HCT116 (cell line): ENCODE measurements around the gene TGFBI.

Source experiments
- ATF3 ChIP-seq: IDR thresholded peaks from 2 replicates; pipeline ENCODE4 v1.6.1; 2012
- CEBPB ChIP-seq: IDR thresholded peaks from 2 replicates; pipeline ENCODE4 v1.6.1; 2012; ENCODE audit warnings: low read depth
- CTCF ChIP-seq, 3 experiments: fragments of 200-600 bp in 1 of 3; sonication (generic) in 1 of 3; IDR thresholded peaks in 2 of 3; conservative IDR thresholded peaks in 1 of 3; 2 replicates each; pipeline ENCODE4 v1.5.1; 2012 to 2017; ENCODE audit warnings: low read depth in 2 of 3, low read length in 2 of 3, antibody characterized with exemption in 1 of 3, borderline replicate concordance in 1 of 3, control low read depth in 1 of 3, mild to moderate bottlenecking in 1 of 3, mixed read lengths in 1 of 3, mixed run types in 1 of 3, moderate library complexity in 1 of 3; ENCODE audit not compliant: insufficient read depth in 1 of 3
- ELF1 ChIP-seq: IDR thresholded peaks from 2 replicates; pipeline ENCODE4 v1.6.1; 2012; ENCODE audit warnings: low read depth, borderline replicate concordance
- JUND ChIP-seq: IDR thresholded peaks from 2 replicates; pipeline ENCODE4 v1.6.1; 2012
- POLR2A ChIP-seq: IDR thresholded peaks from 2 replicates; pipeline ENCODE4 v1.7.0; 2011; ENCODE audit warnings: borderline replicate concordance; ENCODE audit not compliant: insufficient read depth, insufficient read length; ENCODE audit errors: extremely low read depth
- RAD21 ChIP-seq: IDR thresholded peaks from 2 replicates; pipeline ENCODE4 v1.6.1; 2012; ENCODE audit warnings: low read depth, mild to moderate bottlenecking
- REST ChIP-seq: IDR thresholded peaks from 2 replicates; pipeline ENCODE4 v1.6.1; 2012; ENCODE audit warnings: low read depth
- TCF7L2 ChIP-seq: IDR thresholded peaks from 2 replicates; pipeline ENCODE4 v1.7.0; 2011; ENCODE audit warnings: borderline replicate concordance, inconsistent platforms; ENCODE audit not compliant: insufficient read depth, insufficient read length; ENCODE audit errors: extremely low read depth
- YY1 ChIP-seq: IDR thresholded peaks from 2 replicates; pipeline ENCODE4 v1.6.1; 2011; ENCODE audit warnings: low read length, low read depth, moderate library complexity, mild to moderate bottlenecking; ENCODE audit not compliant: insufficient replicate concordance; ENCODE audit errors: extremely low read depth
- ZFX ChIP-seq: fragments of 450-650 bp; IDR thresholded peaks from 2 replicates; pipeline ENCODE4 v1.6.1; 2017

- TF ChIP-seq TCF7L2 (no peak), CTCF (IDR thresholded peaks at IDR 0.05 in 2 of 3, conservative IDR thresholded peaks at IDR 0.05 in 1 of 3; ENCODE audit: borderline replicate concordance in 1 of 3, insufficient read depth in 1 of 3, low read depth in 2 of 3, low read length in 2 of 3) (no peak), RAD21 (no peak), POLR2A (no peak), ELF1 (no peak), YY1 (no peak), ATF3 (no peak), JUND (no peak), ZFX (no peak), REST (no peak), CEBPB (no peak)
Measured at GRCh38 chr5:135988546-135988945, 40.2 kb upstream of the TGFBI start.
